Activated CD8-positive, alpha-beta T cell treated with anti-CD3 and anti-CD28 coated beads for 36 hours (primary cell): ENCODE data around the gene RNF5. TPM values are rescaled to one million over a fixed set of nuclear protein-coding genes. Genes with fewer than 3 reads are reported as not detected.

Source experiments
- ATAC-seq: fragments of 200-7000 bp; cut with Tn5 transposase; one replicate; pipeline ENCODE4 v1.10.0; 2021; ENCODE audit warnings: mild to moderate bottlenecking, moderate library complexity
- CTCF ChIA-PET: fragments of 350-600 bp; sonication (Branson Sonifier 250); formaldehyde crosslinking; loops from one replicate; lab custom pipeline; 2021; ENCODE audit warnings: antibody characterized with exemption; lab: Charles Lee
- POLR2A ChIA-PET: fragments of 350-600 bp; sonication (Branson Sonifier 250); formaldehyde crosslinking; loops from one replicate; lab custom pipeline; 2021; ENCODE audit warnings: antibody characterized with exemption; lab: Charles Lee
- DNase-seq: peaks from one replicate; pipeline ENCODE4 v3.0.0-alpha.2; 2020
- H3K27ac Mint-ChIP-seq: one replicate; pipeline ENCODE4 v1.8.0; 2021; ENCODE audit warnings: mild to moderate bottlenecking, mixed read lengths
- H3K27me3 Mint-ChIP-seq: one replicate; pipeline ENCODE4 v1.8.0; 2021; ENCODE audit warnings: mixed read lengths
- H3K36me3 Mint-ChIP-seq: one replicate; pipeline ENCODE4 v1.8.0; 2021; ENCODE audit warnings: low read depth, mixed read lengths
- H3K4me1 Mint-ChIP-seq: one replicate; pipeline ENCODE4 v1.8.0; 2021; ENCODE audit warnings: low read depth, mixed read lengths
- H3K4me3 Mint-ChIP-seq: one replicate; pipeline ENCODE4 v1.8.0; 2021; ENCODE audit warnings: mild to moderate bottlenecking, moderate library complexity, mixed read lengths
- H3K9me3 Mint-ChIP-seq: one replicate; pipeline ENCODE4 v1.8.0; 2021; ENCODE audit warnings: mixed read lengths
- intact Hi-C: fragments of 100-400 bp; cut with micrococcal nuclease; formaldehyde crosslinking; loops from one replicate; pipeline ENCODE4 v1.10.0; 2022
- total RNA-seq, 2 experiments: library from RNA; stranded (reverse); gene quantifications; one replicate each; pipeline ENCODE4 v1.2.3, GENCODE V29; 2021
- TF ChIP-seq, protein P1 (sequence below): fragments of 200-600 bp; IDR thresholded peaks from one replicate; pipeline ENCODE4 v1.8.0; 2022; ENCODE audit warnings: antibody characterized with exemption, mild to moderate bottlenecking

The RNF5 gene
- total RNA-seq, 2 experiments from 2014 or later, result 55.4 to 57.9 TPM

- ChIA-PET POLR2A (interaction anchor here (1.0 kb wide), 2 partner anchors 21 to 23 kb away, joined by 3 read pairs; partner anchors contain the start of gene GPSM3), CTCF (interaction anchor here (2.4 kb wide), 1 partner anchor 52 kb away, joined by 7 read pairs; no protein-coding TSS in a partner anchor)
- DNase-seq (no peak), ATAC-seq (no peak)
- H3K9me3 Mint-ChIP-seq, result no peaks in the 10 kb centered on the region
- H3K4me3 Mint-ChIP-seq, result no peak overlapping the region
- TF ChIP-seq, protein P1, sequence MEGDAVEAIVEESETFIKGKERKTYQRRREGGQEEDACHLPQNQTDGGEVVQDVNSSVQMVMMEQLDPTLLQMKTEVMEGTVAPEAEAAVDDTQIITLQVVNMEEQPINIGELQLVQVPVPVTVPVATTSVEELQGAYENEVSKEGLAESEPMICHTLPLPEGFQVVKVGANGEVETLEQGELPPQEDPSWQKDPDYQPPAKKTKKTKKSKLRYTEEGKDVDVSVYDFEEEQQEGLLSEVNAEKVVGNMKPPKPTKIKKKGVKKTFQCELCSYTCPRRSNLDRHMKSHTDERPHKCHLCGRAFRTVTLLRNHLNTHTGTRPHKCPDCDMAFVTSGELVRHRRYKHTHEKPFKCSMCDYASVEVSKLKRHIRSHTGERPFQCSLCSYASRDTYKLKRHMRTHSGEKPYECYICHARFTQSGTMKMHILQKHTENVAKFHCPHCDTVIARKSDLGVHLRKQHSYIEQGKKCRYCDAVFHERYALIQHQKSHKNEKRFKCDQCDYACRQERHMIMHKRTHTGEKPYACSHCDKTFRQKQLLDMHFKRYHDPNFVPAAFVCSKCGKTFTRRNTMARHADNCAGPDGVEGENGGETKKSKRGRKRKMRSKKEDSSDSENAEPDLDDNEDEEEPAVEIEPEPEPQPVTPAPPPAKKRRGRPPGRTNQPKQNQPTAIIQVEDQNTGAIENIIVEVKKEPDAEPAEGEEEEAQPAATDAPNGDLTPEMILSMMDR, result no peak
- H3K36me3 Mint-ChIP-seq, result peaks cover 19% of the 10 kb centered on the region
- H3K27ac Mint-ChIP-seq, result no peak overlapping the region
- H3K27me3 Mint-ChIP-seq, result no peaks in the 10 kb centered on the region
- intact Hi-C loops, result no loop called here
- H3K4me1 Mint-ChIP-seq, result peaks cover 29% of the 10 kb centered on the region
These were observed 7.9 kb upstream of the RNF5 start for GRCh38 chr6:32170294-32170693.

DNA sequence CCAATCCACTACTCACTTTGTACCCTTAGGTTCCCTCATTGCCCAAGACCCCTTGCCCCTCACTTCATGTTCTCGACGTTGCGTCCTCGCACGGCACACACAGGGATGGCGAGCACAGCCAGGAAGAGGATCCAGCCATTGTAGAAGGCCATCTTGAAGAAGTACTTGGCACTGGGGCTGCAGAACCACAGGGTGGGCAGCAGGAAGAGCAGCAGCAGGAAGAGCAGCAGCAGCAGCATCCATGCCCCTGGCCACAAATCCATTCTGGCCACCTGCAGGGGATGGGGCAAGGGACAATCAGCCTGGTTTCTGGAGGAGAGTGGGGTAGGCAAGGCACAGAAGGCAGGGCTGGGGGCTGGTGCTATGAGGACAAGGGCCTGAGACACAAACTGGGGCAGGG lies 7.0 kb upstream of the RNF5 start:
- intact Hi-C loops, result no loop called here
- Mint-ChIP-seq H3K4me3 (no peak overlapping the region), H3K36me3 (peaks cover 17% of the 10 kb centered on the region), H3K9me3 (no peaks in the 10 kb centered on the region), H3K27ac (no peak overlapping the region), H3K27me3 (no peaks in the 10 kb centered on the region), H3K4me1 (peaks cover 31% of the 10 kb centered on the region)
- ATAC-seq (no peak), DNase-seq (no peak)
- ChIA-PET POLR2A (interaction anchor here (1.0 kb wide), 3 partner anchors 16 to 22 kb away, joined by 3 to 4 read pairs (median 3); partner anchors contain the start of gene GPSM3), CTCF (interaction anchor here (2.4 kb wide), 1 partner anchor 53 kb away, joined by 7 read pairs; no protein-coding TSS in a partner anchor)
- TF ChIP-seq, protein P1, result no peak

GRCh38 chr6:32173051-32173727 lies 5.0 kb upstream of the RNF5 start:
- Mint-ChIP-seq H3K27me3 (no peaks in the 10 kb centered on the region), H3K4me3 (no peak overlapping the region), H3K36me3 (peaks cover 9% of the 10 kb centered on the region), H3K27ac (peak overlapping the region; percentile 16), H3K4me1 (peaks cover 44% of the 10 kb centered on the region), H3K9me3 (no peaks in the 10 kb centered on the region)
- ATAC-seq, result no peak
- TF ChIP-seq, protein P1, result no peak
- intact Hi-C loops, result no loop called here
- ChIA-PET CTCF (interaction anchor here (1.3 kb wide), 1 partner anchor 19 kb away, joined by 3 read pairs; no protein-coding TSS in a partner anchor), POLR2A (interaction anchor here (1.3 to 1.5 kb wide), 2 partner anchors 9 to 22 kb away, joined by 4 read pairs; partner anchors contain the start of gene EGFL8)
- no peak for DNase-seq

DNA sequence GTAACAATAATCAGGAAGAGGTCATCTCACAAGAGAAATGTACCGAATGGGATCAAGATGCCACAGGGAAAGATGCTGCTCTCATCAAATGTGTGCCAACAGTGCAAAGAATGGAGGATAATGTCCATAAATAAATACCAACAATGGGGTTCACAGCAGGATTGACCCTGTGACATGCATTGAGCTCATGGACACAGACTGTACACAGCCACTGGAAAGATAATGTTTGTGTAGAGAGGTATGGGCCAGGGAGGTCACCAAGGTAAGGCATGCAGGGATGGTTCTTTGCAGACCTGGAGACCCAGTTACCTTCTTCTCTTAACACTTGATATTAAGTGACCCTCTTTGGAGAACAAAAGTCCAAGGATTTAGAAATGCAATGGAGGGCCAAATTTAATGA lies 3.8 kb upstream of the RNF5 start:
- TF ChIP-seq, protein P1, result no peak
- Mint-ChIP-seq H3K4me1 (peaks cover 50% of the 10 kb centered on the region), H3K4me3 (peak overlapping the region; percentile 94), H3K27me3 (no peaks in the 10 kb centered on the region), H3K9me3 (no peaks in the 10 kb centered on the region), H3K27ac (no peak overlapping the region), H3K36me3 (peaks cover 12% of the 10 kb centered on the region)
- POLR2A ChIA-PET, result interaction anchor here (1.5 kb wide), 1 partner anchor 10 kb away, joined by 4 read pairs; the partner anchor contains the start of gene EGFL8
- intact Hi-C loops, result no loop called here
- CTCF ChIA-PET, result no interaction called here
- ATAC-seq (no peak), DNase-seq (no peak)

DNA sequence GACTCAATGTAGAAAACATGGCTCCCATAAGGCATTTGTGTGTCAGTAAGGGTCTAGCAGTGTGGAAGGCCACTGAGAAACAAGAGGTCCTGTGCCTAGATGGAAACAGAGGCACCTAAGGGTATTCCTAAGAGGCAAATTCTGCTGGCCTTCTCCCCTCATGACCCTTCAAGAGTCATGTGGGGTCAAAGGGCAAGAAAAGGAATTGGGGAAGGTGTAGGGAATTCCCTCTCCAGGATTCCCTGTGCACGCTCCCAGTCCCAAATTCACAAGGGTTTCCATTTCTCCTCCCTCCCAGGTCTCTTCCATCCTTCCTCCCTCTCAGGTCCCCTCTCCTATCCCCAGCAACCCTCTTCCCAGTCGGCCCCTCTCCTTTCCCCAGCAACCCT lies 2.9 kb upstream of the RNF5 start:
- ATAC-seq (no peak), DNase-seq (no peak)
- Mint-ChIP-seq H3K27ac (peak overlapping the region; percentile 96), H3K4me3 (peak overlapping the region; percentile 94), H3K36me3 (peaks cover 14% of the 10 kb centered on the region), H3K4me1 (peaks cover 55% of the 10 kb centered on the region), H3K27me3 (no peaks in the 10 kb centered on the region), H3K9me3 (no peaks in the 10 kb centered on the region)
- ChIA-PET CTCF (no interaction called here), POLR2A (no interaction called here)
- intact Hi-C loops, result no loop called here
- TF ChIP-seq, protein P1, result no peak
